Hematopoietic multipotent progenitor cell treated with erythropoietin and hydrocortisone succinate and interleukin-3 and kit ligand, for 8 days (in vitro differentiated cells): ENCODE data around the gene INPP5D.
"Not testable (repeated sequence)": the region's sequence is repeated elsewhere in the genome, so short reads cannot be mapped to it uniquely, and the experiment has no call there.

Experiments used
- DNase-seq: peaks from one replicate; pipeline ENCODE4 v3.0.0-alpha.2; 2015

Gene INPP5D

DNA sequence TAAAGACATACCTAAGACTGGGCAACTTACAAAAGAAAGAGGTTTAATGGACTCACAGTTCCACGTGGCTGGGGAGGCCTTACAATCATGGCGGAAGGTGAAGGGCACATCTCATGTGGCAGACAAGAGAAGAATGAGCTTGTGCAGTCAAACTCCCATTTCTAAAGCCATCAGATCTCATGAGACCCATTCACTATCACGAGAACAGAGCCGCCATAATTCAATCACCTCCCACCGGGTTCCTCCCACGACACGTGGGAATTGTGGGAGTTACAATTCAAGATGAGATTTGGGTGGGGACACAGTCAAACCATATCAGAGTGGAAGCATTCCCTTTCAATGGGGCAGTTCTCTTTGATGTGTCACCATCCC is 39.7 kb downstream of the INPP5D start:
- DNase-seq, result not testable (repeated sequence)

DNA sequence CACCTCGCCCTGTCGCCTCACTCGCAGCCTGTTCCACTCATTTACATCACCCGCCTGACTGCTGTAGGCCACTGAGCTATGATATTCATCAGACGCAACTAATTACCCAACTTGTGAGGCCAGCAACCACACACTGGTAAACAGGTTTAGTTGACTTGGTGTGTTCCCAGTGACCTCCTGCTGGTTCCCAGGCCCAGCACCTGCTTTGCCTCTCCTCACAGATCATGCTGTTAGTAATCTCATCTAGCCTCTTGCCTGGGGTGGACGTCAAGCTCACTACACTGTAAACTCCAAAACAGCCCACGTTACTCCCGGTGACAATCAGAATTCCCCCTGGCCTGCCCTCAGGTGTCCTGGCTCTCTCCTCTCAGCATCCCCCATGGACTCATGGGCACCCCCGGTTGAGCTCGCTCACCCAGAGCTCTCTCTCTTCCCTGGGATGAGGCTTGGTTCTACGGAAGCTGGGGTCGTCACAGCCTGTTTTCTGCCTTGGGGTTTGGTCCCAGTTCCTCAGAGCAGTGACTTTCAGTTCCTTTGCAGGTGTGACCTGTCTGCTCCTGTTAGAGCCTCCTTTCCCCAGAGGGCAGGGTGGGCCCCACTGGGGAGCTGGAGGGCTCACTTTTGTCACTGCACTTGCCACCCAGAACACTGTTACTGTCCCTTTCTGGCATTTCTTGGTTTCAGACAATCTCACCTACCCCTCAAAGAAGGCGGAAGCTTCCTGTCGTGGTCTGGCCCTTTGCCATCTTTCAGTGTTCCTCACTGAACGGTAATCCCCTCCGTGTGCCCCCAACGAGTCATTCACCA is 40.3 kb downstream of the INPP5D start:
- peak; percentile 68 for DNase-seq

DNA sequence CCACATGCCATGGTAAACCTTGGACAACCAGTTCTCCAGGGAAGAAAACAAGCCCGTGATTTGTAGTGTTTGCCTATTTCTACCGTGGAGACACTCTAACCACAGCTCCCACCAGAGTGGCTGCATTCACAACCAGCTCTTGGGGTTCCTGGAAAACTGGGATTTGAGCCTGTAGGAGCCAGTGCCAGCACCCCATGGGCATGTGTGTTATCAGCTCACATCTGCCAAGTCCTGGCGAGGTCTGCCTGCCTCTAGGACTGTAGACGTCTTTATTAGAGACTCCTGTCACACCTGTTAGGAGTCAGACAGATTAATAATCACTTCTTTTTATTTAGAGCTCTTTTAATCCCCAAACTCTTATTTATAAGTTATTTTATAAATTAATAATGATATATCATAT is 41.0 kb downstream of the INPP5D start:
- DNase-seq, result peak; percentile 65

DNA sequence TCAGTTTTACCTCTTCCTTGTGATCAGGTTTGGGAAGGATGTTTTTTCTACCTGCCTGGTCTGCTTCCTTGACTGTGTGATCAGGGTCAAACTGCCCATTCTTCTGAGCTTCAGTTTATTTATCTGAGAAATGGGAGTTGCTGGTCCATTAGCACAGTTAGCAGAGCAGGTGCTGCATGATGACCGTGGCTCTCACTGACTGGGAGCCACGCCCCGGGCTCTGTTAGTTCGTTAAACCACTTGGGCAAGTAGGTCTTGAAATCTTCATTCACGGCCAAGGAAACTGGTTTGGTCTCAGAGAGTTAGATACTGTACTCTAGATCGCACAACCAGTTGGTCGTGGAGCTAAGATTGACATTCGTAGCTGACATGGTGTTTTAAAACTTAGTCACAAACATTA is 41.7 kb downstream of the INPP5D start:
- no peak for DNase-seq

DNA sequence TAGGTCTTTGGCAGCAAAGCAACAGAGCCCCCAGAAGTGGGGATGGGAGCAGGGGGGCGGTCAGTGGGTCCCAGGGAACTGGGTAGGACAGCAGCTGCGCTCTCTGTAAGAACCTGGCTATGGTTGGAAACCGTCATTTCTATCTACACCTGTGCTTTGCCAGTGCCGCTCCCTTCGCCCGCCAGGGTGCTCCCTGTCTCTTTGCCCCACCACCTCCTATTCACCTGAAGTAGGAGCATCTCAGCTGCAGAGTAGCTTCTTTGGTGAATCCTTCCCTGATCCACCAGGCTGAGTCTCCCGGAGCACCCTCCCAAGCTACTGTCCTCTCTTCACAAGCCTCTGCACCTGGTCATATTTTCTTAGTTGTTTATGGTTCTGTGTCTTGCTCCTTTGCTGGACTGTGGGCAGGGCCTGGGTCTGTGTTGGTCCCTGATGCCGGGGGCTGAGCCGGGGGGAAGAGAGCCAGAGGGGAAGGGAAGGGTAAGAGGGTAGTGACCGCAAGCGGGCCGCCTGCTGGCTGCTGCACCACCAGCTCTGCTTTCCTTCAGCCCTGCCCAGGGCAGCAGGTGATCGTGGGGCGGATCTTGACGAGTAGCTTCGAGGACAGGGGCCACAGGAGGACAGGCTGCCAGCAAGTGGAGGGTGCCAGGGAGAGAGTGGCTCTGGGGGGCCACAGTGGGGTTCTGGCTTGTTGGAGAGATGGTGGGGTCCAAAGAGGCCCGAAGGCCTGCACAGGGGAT is 45.2 kb downstream of the INPP5D start:
- no peak for DNase-seq

DNA sequence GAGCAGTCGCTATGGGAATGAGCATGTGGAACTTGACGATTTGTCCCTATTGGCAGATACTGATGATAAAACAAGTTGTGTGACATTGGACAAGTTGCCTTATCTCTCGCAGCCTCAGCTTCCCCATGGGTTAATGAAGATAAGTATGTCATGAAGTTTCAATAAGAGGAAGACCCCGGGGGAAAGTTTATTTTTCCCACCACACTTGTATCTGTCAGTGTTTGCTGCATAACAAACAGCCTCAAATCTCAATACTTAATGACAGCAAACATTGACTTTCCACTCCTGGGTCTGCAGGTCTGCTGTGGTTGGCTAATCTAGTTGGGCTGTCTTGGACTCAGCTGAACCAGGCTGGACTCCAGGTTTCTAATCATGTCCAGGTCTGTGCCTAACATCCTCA is 45.8 kb downstream of the INPP5D start:
- no peak for DNase-seq

DNA sequence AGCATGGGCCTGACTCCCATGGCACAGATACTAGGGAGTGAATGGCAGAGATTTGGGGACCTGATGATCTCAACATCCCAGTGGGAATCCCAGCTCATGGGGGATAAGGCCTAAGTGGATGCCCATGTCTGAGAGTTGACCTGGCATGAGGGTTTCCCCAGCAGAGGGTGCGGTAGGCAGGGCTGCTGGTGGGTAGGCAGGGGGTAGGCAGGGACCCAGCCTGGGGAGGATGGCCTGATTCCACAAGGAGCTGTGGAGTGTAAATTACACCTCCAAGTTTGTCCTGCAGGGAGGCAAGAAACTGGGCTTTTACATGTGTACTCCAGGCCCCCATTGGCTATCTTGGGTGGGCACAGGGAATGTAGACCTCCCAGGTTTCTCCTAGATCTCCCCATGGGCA is 46.9 kb downstream of the INPP5D start:
- no peak for DNase-seq

DNA sequence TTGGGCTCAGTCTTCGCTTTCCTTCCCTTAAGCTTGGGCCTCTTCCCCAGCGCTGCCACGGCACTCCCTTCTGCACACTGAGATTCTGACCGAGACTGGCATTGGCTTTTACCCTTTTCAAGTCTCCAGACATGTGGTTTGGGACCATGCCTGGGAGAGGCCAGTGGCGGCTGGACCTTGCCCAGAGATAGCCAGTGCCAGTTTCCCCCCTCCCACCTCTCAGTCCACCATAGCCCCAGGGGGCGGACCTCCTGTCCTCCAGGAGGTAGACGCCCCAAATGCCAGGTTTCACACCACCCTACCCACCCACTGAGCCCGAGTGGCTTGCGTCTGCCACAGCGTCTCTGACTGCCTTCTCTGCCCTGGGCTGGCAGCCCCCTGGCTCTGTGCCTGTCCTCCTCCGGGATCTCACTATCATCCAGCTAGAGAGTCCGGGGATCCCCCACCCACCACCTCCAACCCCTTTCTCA is 47.7 kb downstream of the INPP5D start:
- no peak for DNase-seq

DNA sequence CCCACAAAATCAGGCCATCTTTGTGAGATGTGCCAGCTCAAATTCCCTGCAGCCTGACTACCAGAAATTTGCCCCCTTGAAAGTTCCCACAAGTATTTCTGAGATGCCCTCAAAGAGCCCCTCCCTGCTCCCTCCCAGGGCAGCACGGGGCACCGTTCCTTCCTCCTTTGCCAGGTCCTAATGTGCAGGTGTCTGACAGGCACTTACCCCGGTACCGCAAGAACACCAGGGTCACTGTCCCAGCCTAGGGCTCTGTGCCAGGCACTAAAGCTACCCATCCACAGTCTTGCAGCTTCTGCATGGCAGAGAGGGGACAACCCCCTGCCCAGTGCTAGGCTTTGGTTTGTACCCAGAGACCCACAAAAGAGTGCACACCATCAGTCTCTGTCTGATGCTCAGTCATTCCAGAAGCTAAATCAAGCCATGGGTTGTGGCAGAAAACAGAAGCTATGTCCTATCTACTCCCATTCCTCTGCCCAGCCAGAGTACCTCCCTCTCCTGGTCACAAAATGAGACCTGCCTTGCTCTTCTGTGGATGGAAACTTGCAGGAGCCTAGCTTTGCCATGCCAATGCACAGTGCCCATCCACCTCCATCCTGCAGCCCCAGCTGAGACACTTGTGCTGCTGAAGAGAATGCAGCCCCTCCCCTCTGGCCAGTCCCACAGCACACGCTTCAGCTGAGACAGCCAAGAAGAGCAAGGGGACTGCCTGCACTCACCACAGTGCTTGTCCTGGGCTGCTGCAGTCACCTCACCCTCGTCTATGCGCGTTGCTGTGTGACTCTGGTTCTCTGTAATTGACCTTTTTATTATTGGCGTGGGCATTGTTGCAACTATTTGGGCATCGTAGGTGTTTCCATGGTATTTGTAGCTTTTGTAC is 48.7 kb downstream of the INPP5D start:
- DNase-seq, result no peak

DNA sequence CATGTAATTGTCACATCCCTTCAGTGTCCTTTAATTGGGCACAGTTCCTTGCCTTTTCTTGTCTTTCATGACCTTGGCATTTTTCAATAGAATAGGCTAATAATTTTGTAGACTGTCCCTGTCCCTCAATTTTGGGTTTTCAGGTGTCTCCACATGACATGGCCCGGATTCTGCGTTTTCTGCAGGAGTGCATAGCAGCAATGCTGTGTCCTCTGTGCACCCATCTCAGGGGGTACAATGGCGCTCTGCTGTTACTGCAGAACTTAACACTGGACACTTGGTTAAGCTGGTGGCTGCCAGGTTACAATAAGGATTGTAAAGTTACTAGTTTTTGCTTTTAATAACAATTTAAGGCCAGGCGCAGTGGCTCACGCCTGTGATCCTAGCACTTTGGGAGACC is 51.3 kb downstream of the INPP5D start:
- no peak for DNase-seq

DNA sequence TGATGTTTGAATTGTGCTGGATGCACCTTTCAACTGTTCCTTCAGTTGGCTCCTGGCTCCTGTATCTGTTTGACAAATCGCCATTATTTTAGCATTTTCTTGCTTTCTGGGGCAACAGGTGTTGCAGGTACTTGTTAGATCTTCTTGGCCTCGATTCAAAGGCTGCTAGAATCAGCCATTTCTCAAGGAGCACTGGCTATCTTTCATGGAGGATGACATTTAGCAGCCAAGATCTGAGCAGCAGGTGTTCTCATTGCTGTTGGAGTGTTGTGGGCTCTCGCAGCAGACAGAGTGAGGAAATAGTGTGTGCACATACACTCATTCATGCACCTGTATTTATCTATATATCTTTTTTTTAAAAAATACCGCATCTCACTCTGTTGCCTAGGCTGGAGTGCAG is 52.2 kb downstream of the INPP5D start:
- DNase-seq, result no peak

DNA sequence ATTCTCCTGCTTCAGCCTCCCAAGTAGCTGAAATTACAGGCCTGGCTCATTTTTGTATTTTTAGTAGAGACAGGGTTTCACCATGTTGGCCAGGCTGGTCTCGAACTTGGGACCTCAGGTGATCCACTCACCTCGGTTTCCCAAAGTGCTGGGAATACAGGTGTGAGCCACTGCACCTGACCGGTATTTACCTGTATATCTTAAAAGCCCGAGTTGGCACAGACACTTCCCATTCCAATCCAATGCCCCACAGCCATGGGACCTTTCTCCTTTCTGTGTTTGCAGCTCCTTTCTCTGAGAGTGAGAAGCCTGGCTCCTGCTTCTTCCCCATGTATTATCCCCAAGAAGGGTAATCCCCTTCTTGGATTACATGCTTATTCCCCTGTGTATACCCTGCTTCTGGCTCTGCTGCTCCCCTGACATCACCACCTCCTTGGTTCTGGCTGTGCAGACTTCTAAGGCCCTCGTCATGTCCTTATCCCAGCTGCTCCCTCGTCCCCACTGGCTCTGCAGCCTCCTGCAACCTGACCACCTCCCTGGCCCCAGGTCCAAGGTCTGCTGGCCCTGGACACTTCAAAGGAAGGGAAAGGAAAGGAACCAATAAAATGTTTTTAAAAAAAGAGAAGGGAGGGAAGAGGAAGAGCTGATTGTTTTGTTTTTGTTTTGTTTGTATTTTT is 52.8 kb downstream of the INPP5D start:
- DNase-seq, result no peak

DNA sequence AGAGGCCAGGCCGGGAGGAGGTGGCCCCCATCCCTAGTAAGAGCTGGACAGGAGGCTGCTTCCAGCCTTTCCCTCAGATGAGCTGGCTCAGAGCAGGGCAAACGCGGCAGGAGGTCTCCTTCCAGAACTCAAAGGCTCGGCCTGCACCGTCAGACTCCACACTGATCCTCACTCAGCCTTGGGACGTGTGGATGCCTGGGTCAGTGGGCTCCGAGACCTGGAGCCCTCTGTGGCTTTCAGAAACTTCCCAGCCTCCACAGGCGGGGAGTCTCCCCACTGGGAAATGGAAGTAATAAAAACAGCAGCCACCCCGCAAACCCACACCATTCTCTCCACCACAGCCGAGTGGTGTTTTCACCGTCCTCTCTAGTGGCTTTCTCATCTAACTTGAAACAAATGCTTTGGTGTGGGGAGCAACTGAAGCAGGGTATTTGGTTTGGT is 54.3 kb downstream of the INPP5D start:
- DNase-seq, result no peak

DNA sequence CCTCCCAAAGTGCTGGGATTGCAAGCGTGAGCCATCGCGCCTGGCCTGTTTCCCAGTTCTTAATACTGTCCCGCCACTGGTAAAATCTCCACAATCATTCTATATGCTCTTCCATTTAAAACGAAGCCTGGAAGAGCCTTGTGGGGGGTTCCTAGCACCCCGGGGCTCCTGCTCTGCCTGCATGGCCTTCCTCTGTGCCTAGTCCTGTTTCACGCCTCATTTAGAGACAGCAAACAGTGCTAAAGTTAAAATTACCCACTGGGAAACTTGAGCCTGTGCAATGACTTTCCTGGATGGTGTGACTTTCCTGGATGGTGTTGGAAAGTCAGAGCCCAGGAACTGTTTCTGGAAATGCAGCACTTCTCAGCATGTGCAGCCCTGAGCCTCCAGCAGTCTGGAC is 55.0 kb downstream of the INPP5D start:
- no peak for DNase-seq

DNA sequence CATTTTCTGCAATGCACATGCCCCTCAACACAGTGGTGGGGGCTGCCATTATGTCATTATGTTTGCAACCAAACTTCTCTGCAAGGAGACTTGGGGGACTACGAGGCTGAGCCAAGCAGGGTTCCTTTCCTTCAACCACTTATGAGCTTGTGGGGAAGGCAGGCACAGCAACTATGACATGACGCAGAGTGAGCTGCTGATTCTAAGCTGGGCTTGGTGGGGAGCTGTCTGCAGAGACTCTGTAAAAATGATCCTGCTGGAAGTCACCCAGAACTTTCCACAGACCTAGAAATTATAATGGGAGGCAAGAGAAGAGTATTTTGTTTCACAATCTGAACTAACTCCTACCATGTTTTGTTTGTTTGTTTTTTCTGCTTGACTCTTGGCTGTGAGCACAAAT is 55.6 kb downstream of the INPP5D start:
- DNase-seq, result no peak

DNA sequence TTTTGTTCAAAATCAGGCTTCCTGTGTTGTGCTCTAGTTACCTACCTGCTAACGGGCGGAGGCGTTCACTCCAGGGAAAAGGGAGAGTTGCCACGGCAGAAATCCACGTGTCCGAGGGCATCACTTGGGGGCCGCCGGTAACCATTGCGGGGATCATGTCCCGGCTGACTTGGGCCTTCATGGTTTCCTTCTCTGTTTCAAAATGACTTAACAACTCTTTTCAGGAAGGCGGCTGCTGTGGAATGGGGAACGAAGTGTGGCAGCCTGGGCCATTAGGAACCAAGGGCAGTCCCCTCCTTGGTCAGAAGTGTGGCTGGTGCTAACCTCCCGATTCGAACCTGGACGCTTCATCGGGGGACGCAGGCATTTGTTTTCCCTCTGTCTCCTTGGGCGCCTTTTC is 56.8 kb downstream of the INPP5D start:
- DNase-seq, result no peak

DNA sequence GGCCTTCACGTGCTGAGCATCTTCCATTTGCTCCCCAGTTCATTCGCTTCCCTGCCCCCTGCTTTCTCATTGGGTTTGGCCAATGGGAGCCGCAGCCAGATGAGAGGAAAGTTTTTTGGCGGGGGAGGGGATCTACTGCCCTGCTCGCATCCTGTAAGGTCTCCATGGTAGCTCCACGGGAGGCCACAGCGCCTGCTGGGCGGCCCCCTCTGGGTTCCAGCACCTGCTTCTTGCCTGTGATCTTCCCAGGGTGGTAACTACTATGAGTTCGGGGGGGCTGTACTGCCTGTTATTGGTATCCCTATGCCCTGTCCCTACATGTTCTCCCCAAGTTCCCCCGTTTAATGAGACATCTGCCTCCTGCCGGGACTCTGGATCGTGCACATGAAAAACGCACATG is 57.2 kb downstream of the INPP5D start:
- DNase-seq, result no peak

DNA sequence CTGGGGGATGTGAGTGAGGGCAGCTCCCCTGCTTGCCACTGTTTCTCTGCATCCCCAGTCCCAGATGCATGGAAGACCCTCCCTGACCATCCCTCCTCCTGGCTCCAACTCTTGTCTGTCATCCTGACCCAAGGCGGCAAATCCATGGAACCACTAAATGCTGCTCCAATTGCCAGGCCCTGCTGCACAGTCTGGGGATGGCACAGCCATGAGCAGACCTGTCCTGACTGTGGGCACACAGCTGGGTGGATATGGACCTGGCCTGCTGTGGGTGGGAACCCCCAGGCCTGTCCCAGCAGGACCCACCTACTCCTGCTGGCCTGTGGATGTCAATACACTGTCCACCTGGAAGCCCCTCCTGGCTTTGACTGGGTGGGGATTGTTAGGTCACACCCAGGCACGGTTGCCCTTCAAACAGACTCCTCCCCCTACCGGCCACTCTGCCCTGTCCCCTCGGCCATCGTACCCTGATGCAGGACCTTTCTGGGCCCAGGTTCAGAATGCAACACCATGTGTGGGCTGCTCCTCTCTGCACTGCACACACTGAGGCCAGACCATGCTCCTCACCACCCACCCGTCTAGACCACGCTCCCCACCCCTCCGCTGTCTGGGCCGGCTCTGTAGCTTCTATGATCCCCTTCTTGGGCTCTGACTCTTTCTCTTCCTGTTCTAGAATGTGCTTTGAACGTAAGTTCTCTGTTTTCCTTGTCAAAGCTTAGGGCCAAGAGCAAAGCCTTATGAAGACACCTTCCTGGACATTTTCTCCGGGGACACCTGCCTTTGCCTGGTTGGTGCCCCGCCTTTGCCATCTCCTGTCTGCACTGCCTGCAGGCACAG is 57.9 kb downstream of the INPP5D start:
- no peak for DNase-seq

DNA sequence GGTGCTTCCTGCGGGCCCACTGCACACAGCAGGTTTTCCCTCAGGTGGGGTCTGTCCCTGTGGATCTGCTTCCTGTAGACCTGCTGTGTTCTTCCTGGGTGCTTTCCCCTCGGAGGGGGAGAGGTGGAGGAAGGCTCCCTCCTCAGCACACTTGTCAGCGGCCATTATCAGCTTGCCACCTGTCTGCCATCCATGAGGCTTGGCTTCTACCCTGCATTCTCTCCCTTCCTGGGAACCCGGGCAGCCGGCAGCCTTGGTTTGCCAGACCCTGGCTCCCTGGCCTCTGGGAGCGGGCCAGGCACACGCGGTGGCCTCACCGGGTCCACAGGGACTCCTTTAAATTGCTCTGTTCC is 58.5 kb downstream of the INPP5D start:
- no peak for DNase-seq

DNA sequence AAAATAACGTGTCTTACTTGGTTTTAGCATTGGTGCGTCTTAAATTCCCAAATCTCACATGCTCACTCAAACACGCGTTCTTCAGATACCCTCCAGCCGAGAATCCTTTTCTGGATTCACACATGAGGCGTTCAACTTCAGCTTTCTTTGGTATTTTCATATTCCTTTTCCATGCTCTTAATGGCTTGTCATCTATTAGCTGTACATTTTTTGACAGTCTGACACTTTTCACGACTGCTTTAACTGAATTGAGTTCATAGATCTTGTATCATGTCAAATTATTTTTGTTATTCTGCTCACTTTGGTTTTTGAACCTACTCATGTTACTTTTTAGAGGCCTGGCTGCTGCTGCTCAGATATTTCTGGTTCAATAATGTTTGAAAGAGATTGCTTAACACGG is 59.0 kb downstream of the INPP5D start:
- DNase-seq, result no peak

DNA sequence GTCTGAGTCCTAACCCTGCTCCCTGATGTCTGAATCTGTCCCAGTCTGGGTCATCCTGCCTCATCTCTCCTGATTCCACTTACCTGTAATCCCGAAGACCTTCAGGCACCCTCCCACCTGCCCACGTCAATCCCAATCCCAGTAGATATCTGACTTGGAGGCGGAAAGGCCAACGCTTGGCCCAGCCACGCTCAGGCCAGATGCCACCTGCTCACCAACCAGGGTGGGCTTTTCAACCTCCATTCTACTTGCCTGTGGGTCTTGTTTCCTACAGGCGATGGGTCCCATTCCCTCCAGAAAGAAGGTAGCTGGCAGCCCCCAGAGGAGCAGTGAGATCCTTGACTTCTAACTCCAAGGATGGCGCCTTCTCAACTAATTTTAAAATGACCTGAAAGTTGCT is 59.7 kb downstream of the INPP5D start:
- no peak for DNase-seq

DNA sequence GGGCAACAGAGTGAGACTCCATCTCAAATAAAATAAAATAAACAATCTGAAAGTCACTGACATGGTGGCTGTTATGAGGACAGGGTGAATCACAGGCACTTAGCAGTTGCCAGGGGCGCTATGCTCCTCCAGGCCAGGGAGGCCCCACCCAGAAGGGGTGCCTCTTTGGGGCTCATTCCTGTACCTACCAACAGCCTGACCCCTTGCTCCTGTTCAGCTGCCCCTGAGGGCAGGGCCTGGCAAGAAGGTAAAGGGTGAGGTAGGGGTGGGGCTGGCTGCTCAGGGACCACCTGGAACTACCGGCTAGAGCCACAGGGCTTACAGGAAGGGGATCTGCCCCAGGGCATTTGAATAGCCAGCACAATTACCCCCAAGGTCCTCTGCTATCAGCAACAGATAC is 60.3 kb downstream of the INPP5D start:
- no peak for DNase-seq
